Omental fat pad (tissue), 4 donors: ENCODE measurements around the gene SLC39A7. TPM values are rescaled to one million over a fixed set of nuclear protein-coding genes. Genes with fewer than 3 reads are reported as not detected.

ENCODE experiments used
- ATAC-seq: fragments of 150-250 bp; one replicate; pipeline ENCODE4 v1.9.1; 2016; ENCODE audit warnings: mild to moderate bottlenecking, moderate library complexity; ENCODE audit not compliant: low FRiP score
- DNase-seq: peaks from one replicate; pipeline ENCODE4 v3.0.0-alpha.2; 2019; ENCODE audit warnings: low spot score
- total RNA-seq, 4 donors: library from RNA; depleted of rRNA; stranded (reverse); fragments of >200 nt; gene quantifications; one replicate each; pipeline ENCODE4 v1.1.0, GENCODE V29; 2016
- TF ChIP-seq, protein P1 (sequence below), 3 donors: fragments of 450-650 bp; IDR thresholded peaks; one replicate each; pipeline ENCODE4 v1.5.1; 2016 to 2017; ENCODE audit warnings: antibody characterized with exemption in 3 of 3, mild to moderate bottlenecking in 3 of 3, moderate library complexity in 2 of 3

Gene SLC39A7
- total RNA-seq, 4 donors from 2014 or later: 57.5 to 82.8 (median 70.1) TPM

DNA sequence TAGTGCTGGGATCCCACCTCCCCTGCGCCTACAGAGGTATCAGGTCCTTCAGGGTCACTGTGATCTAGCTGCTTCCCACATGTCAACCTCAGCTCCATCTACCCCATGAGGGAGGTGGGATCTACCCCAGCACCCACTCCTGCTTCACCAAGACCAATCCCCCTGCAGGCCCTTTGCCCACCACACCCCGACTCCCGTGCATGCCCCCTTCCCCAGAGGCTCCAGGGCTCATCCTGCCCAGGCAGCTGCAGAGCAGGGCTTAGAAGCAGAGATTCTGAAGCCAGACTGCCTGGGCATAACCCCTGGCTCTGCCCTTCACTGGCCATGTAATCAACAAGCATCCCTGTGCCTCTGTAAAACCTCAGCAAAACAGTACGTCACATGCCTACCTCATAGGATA lies 25.9 kb upstream of the SLC39A7 start:
- TF ChIP-seq, protein P1, sequence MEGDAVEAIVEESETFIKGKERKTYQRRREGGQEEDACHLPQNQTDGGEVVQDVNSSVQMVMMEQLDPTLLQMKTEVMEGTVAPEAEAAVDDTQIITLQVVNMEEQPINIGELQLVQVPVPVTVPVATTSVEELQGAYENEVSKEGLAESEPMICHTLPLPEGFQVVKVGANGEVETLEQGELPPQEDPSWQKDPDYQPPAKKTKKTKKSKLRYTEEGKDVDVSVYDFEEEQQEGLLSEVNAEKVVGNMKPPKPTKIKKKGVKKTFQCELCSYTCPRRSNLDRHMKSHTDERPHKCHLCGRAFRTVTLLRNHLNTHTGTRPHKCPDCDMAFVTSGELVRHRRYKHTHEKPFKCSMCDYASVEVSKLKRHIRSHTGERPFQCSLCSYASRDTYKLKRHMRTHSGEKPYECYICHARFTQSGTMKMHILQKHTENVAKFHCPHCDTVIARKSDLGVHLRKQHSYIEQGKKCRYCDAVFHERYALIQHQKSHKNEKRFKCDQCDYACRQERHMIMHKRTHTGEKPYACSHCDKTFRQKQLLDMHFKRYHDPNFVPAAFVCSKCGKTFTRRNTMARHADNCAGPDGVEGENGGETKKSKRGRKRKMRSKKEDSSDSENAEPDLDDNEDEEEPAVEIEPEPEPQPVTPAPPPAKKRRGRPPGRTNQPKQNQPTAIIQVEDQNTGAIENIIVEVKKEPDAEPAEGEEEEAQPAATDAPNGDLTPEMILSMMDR (IDR thresholded peaks at IDR 0.05): no peak
- ATAC-seq: no peak
- no peak for DNase-seq

DNA sequence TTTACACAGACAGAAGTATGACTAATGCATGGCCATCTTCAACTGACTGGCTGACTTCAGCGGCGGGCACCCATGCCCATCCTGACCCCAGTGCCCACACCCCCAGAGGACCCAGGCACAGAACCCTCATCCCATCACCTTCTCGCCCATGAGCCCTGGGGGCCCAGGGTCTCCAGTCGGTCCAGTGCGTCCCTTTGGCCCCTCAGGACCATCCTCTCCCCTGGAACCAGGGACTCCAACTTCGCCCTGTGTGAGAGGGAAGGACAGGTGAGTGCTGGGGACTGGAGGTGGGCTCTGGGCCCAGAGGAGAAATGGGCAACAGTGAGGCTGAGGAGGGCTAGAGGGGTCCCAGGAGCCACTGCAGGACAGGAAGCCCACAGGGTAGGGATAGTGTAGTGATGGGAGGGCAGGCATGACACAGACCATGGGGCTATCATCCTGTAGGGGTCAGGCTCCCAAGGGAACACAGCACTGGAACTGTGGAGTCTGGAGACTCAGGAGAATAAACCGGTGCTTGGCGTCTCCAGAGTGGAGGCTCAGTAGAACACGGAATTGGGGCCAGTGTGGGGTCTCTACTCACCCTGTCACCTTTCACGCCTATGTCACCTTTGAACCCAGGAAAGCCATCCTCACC lies 25.1 kb upstream of the SLC39A7 start:
- DNase-seq: no peak
- TF ChIP-seq, protein P1 (IDR thresholded peaks at IDR 0.05): no peak

DNA sequence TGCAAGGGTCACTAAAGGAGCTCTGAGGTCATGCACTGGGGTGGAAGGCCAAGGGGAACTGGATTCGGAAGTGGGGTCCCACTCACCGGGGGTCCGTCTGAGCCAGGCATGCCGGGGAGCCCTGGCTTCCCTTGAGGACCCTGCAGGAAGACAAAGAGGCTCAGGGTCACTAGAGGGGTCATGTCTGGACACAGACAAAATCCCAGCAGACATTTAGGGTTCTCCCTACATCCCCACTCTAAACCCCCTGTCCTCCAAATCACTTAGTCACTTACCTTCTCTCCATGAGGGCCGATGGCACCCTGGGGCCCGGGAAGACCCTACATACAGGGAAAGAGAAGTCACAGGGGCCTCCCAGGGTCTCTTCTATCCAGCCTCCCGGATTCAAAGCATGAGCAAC lies 23.8 kb upstream of the SLC39A7 start:
- ATAC-seq: no peak
- DNase-seq: no peak
- TF ChIP-seq, protein P1 (IDR thresholded peaks at IDR 0.05): no peak

More for the DNA sequence above, 25.1 kb upstream of the SLC39A7 start:
- ATAC-seq: no peak

DNA sequence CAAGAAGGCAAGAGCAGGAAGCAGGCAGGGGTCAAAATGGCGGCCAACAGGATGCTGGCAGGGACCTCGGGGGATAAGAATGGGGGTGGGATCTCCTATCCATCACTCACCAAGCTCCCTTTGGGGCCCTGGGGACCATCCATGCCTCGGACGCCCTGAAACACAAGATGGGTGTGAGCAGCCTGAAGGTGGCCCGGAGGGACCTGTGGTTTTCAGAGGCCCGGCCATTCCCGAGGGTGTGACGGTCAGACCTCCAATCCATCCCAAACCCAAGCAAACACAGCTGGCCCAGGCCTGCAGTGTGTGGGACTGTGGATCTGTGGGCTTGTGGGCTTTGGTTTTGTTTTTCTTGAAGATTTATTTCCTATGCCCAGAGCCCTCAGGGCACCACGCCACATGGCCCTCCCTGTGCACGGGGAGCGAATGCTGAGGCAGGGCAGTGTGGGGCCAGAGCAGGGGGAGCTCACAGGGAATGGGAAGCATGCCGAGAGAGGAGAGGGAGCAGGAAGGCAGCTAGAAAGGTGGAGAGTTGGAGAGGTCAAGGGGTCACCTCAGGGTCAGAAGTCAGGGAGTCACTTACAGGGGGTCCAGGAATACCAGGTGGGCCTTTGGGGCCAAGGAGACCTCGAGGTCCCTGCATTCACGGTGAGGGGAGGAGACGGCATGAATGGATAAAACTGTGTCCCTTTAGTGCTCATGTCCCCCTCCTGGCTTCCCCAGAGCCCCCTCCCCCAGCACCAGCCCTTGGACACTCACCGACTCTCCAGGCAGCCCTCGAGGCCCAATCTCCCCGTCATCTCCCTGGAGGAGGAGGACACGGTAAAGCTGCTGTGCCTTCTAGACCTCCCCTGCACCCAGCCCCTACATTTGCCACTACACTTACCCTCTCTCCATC lies 22.9 kb upstream of the SLC39A7 start:
- TF ChIP-seq, protein P1 (IDR thresholded peaks at IDR 0.05): no peak
- ATAC-seq: no peak
- no peak for DNase-seq

DNA sequence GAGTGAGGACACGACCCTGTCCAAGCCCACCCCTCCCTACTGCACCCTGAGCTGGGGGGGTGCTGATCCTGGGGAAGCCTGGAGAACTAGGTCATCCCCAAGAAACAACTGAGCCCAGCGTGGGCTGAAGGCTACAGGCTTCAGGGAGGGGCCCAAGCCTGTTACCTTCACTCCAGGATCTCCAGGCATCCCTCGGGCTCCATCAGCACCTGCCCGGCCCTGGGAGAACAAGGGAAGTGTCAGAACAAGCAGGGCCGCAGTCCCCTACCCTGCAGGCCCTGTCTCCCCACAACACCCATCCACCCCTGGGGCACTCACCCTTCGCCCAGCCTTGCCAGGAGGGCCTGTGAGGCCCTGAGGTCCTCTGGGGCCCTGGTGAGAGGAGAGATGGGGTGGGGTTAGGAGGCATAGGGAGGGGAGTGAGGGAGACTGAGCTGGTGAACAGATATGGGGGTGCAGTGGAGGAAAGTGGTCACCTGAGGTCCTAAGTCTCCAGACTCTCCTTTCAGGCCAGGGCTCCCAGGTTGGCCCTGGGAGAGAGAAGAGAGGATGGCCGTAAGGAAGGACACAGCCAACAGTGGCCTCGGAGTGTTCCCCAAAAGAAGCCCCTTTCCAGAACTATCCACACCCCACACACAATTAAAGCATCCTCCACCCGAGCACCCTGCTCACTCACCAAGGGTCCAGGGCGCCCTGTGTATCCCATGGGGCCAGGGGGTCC lies 21.8 kb upstream of the SLC39A7 start:
- no peak for DNase-seq
- TF ChIP-seq, protein P1 (IDR thresholded peaks at IDR 0.05): no peak
- ATAC-seq: no peak

DNA sequence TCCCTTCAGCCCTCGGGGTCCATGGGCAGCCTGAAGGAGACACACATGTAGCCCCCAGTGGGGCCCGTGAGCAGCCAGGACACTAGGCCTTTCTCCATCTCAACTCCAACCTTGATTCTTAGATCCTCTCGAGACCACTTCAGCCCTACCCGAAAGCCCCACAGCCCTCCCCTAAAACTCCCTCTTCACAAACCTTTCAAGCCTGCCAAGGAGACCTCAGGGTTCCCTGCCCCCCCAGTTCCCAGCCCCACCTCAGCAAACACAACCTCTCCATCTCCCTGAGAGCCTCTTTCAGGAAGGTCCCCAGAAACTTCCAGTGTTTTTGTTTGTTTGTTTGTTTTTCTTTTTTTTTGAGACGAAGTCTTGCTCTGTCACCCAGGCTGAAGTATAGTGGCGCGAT lies 19.5 kb upstream of the SLC39A7 start:
- DNase-seq: no peak
- TF ChIP-seq, protein P1 (IDR thresholded peaks at IDR 0.05): no peak
- ATAC-seq: no peak
